Upper lobe of left lung (tissue), 6 donors: Measurements from ENCODE around the gene SERPINH1. TPM values are rescaled to one million over a fixed set of nuclear protein-coding genes. Genes with fewer than 3 reads are reported as not detected.

ENCODE experiments used
- ATAC-seq, 2 donors: fragments of 200-7000 bp; cut with Tn5 transposase; one replicate each; pipeline ENCODE4 v1.9.1; 2022; ENCODE audit warnings: mild to moderate bottlenecking in 2 of 2, moderate library complexity in 2 of 2; ENCODE audit not compliant: low FRiP score in 2 of 2
- DNase-seq, 2 donors: peaks; one replicate each; pipeline ENCODE4 v3.0.0-alpha.2; 2019 to 2020
- H3K27ac ChIP-seq, 4 donors: fragments of 200-600 bp; sonication (generic); one replicate each; pipeline ENCODE4 v1.5.1; 2016 to 2019
- H3K27me3 ChIP-seq, 4 donors: fragments of 200-600 bp; sonication (generic); one replicate each; pipeline ENCODE4 v1.5.1; 2017 to 2019
- H3K36me3 ChIP-seq, 4 donors: fragments of 200-600 bp; sonication (generic); one replicate each; pipeline ENCODE4 v1.5.1; 2016 to 2019
- H3K4me1 ChIP-seq, 4 donors: fragments of 200-600 bp; sonication (generic); one replicate each; pipeline ENCODE4 v1.5.1; 2018 to 2019
- H3K4me3 ChIP-seq, 4 donors: fragments of 200-600 bp; sonication (generic); one replicate each; pipeline ENCODE4 v1.5.1; 2017 to 2019; ENCODE audit warnings: mild to moderate bottlenecking in 2 of 4, moderate library complexity in 1 of 4
- H3K9me3 ChIP-seq, 4 donors: fragments of 200-600 bp; sonication (generic); one replicate each; pipeline ENCODE4 v1.5.1; 2018 to 2019
- EP300 ChIP-seq, 4 donors: sonication (generic); formaldehyde crosslinking; IDR thresholded peaks; one replicate each; pipeline ENCODE4 v1.5.1; 2017; ENCODE audit warnings: antibody characterized with exemption in 4 of 4, control low read depth in 2 of 4
- POLR2A ChIP-seq, 4 donors: fragments of 450-650 bp; IDR thresholded peaks; one replicate each; pipeline ENCODE4 v1.5.1; 2016 to 2017; ENCODE audit warnings: antibody characterized with exemption in 4 of 4, mild to moderate bottlenecking in 2 of 4
- POLR2AphosphoS5 ChIP-seq, 2 donors: sonication (generic); formaldehyde crosslinking; IDR thresholded peaks; one replicate each; pipeline ENCODE4 v1.5.1; 2017; ENCODE audit warnings: antibody characterized with exemption in 2 of 2
- WGBS, 2 donors: methylation state at CpG; one replicate each; pipeline ENCODE4 v1.1.5; 2017 to 2018; 5-methylcytosine and 5-hydroxymethylcytosine counted together
- total RNA-seq, 6 donors: library from RNA; depleted of rRNA in 4 of 6; stranded (reverse); fragments of >200 nt in 4 of 6; gene quantifications; one replicate each; pipeline versions ENCODE4 v1.1.0 to v1.2.1, GENCODE V29; 2016 to 2021
- TF ChIP-seq, protein P1 (sequence below), 6 experiments: fragments of 450-650 bp in 4 of 6; fragments of 200-600 bp in 2 of 6; sonication (generic) in 2 of 6; IDR thresholded peaks; one replicate each; pipeline ENCODE4 v1.5.1; 2016 to 2019; ENCODE audit warnings: antibody characterized with exemption in 6 of 6
- donor health status: DM: no; HTN: no; CAD: no; lungs with moderate emphysema.
- donor health status: DM: no; HTN: yes; CAD: no; lungs with severe emphysema.

Gene SERPINH1
- total RNA-seq, 6 donors from 2014 or later: 95.9 to 266 (median 145) TPM

- whole genome bisulfite sequencing, 2 donors: 2% methylated on average over 12 of the region's 99 CpGs; no CpG with 5 or more reads in 1 of the 2 donors
- no peak for TF ChIP-seq POLR2AphosphoS5 (IDR thresholded peaks at IDR 0.05)
- peak in 1 of 4 donors; percentile 55 for TF ChIP-seq POLR2A (IDR thresholded peaks at IDR 0.05)
- TF ChIP-seq EP300 (IDR thresholded peaks at IDR 0.05): no peak
- TF ChIP-seq, protein P1, sequence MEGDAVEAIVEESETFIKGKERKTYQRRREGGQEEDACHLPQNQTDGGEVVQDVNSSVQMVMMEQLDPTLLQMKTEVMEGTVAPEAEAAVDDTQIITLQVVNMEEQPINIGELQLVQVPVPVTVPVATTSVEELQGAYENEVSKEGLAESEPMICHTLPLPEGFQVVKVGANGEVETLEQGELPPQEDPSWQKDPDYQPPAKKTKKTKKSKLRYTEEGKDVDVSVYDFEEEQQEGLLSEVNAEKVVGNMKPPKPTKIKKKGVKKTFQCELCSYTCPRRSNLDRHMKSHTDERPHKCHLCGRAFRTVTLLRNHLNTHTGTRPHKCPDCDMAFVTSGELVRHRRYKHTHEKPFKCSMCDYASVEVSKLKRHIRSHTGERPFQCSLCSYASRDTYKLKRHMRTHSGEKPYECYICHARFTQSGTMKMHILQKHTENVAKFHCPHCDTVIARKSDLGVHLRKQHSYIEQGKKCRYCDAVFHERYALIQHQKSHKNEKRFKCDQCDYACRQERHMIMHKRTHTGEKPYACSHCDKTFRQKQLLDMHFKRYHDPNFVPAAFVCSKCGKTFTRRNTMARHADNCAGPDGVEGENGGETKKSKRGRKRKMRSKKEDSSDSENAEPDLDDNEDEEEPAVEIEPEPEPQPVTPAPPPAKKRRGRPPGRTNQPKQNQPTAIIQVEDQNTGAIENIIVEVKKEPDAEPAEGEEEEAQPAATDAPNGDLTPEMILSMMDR (IDR thresholded peaks at IDR 0.05): peak; percentile 29 to 79 (median 59)
- ATAC-seq: peak; percentile 93 to 98
- Histone ChIP-seq H3K9me3 (no peaks in the 10 kb centered on the region), H3K27ac (peak within 1 kb of the TSS in 2 of 4 donors; percentile 58 to 79), H3K4me1 (peaks cover 14 to 28% (median 24%) of the 10 kb centered on the region in 4 donors), H3K4me3 (peak within 1 kb of the TSS; percentile 55 to 90 (median 72)), H3K27me3 (peaks cover 0 to 9% (median 0%) of the 10 kb centered on the region in 4 donors), H3K36me3 (no peaks in the 10 kb centered on the region)
- DNase-seq: peak; percentile 88 to 96
Measured at GRCh38 chr11:75525433-75526191, 36.4 kb upstream of the SERPINH1 start, which contains the start of gene GDPD5. GDPD5 (minus strand) TSS chr11:75525941; CDS start chr11:75477735, 48,206 bp downstream.

- no peaks in the 10 kb centered on the region for H3K9me3 ChIP-seq
- H3K36me3 ChIP-seq: no peaks in the 10 kb centered on the region
- peak overlapping the region in 2 of 4 donors; percentile 58 to 79 for H3K27ac ChIP-seq
- H3K4me1 ChIP-seq: peaks cover 14 to 28% (median 24%) of the 10 kb centered on the region in 4 donors
- DNase-seq (no peak), ATAC-seq (no peak)
- WGBS, 2 donors: 4 to 6% methylated on average over 15 to 21 of the region's 21 CpGs
- H3K4me3 ChIP-seq: peak overlapping the region; percentile 48 to 90 (median 72)
- TF ChIP-seq EP300 (IDR thresholded peaks at IDR 0.05): no peak
- TF ChIP-seq, protein P1 (IDR thresholded peaks at IDR 0.05): no peak
- TF ChIP-seq POLR2A (IDR thresholded peaks at IDR 0.05): no peak
- TF ChIP-seq POLR2AphosphoS5 (IDR thresholded peaks at IDR 0.05): no peak
- peaks cover 0 to 9% (median 0%) of the 10 kb centered on the region in 4 donors for H3K27me3 ChIP-seq
Measured at GRCh38 chr11:75526192-75526541, 35.9 kb upstream of the SERPINH1 start.

GRCh38 chr11:75527130-75527529, 34.9 kb upstream of the SERPINH1 start:
- TF ChIP-seq POLR2A (IDR thresholded peaks at IDR 0.05) (no peak), POLR2AphosphoS5 (IDR thresholded peaks at IDR 0.05) (no peak), EP300 (IDR thresholded peaks at IDR 0.05) (no peak)
- TF ChIP-seq, protein P1 (IDR thresholded peaks at IDR 0.05): no peak
- ATAC-seq (no peak), DNase-seq (no peak)
- Histone ChIP-seq H3K27me3 (peaks cover 0 to 9% (median 0%) of the 10 kb centered on the region in 4 donors), H3K4me1 (peaks cover 14 to 33% (median 26%) of the 10 kb centered on the region in 4 donors), H3K9me3 (no peaks in the 10 kb centered on the region), H3K27ac (no peak overlapping the region), H3K36me3 (no peaks in the 10 kb centered on the region), H3K4me3 (no peak overlapping the region)
- 95 to 100% methylated on average over 5 of the region's 5 CpGs for WGBS, 2 donors

GRCh38 chr11:75527938-75528735, 33.9 kb upstream of the SERPINH1 start:
- Histone ChIP-seq H3K9me3 (no peaks in the 10 kb centered on the region), H3K4me3 (no peak overlapping the region), H3K27me3 (peaks cover 0 to 9% (median 0%) of the 10 kb centered on the region in 4 donors), H3K4me1 (peaks cover 14 to 37% (median 28%) of the 10 kb centered on the region in 4 donors), H3K36me3 (no peaks in the 10 kb centered on the region), H3K27ac (no peak overlapping the region)
- no peak for TF ChIP-seq EP300 (IDR thresholded peaks at IDR 0.05)
- TF ChIP-seq POLR2A (IDR thresholded peaks at IDR 0.05): no peak
- TF ChIP-seq POLR2AphosphoS5 (IDR thresholded peaks at IDR 0.05): no peak
- TF ChIP-seq, protein P1 (IDR thresholded peaks at IDR 0.05): no peak
- no peak for DNase-seq
- no peak for ATAC-seq
- 67 to 70% methylated on average over 9 to 10 of the region's 10 CpGs for WGBS, 2 donors
